Activated T-cell treated with anti-CD3 and anti-CD28 coated beads, Interleukin-2, amount 50 U/mL, for 72 hours (primary cell): ENCODE data around the gene DOCK4. TPM values are rescaled to one million over a fixed set of nuclear protein-coding genes. Genes with fewer than 3 reads are reported as not detected.

ENCODE experiments used
- ATAC-seq, 2 donors: fragments of 150-1000 bp; cut with Tn5 transposase; replicated peaks in 1 of 2; 2 replicates each; pipeline ENCODE4 v1.10.0; 2021; ENCODE audit warnings: moderate library complexity in 2 of 2, mild to moderate bottlenecking in 1 of 2
- DNase-seq, 2 donors: peaks; one replicate each; pipeline ENCODE4 v3.0.0; 2021 to 2022; ENCODE audit warnings: mixed read lengths in 1 of 2
- H3K27ac Mint-ChIP-seq: one replicate; pipeline ENCODE4 v1.8.0; 2022; ENCODE audit warnings: mild to moderate bottlenecking, moderate library complexity, mixed read lengths
- H3K27me3 Mint-ChIP-seq: one replicate; pipeline ENCODE4 v1.8.0; 2022; ENCODE audit warnings: low read depth, mixed read lengths
- H3K36me3 Mint-ChIP-seq, 2 donors: one replicate each; pipeline ENCODE4 v1.8.0; 2022; ENCODE audit warnings: mixed read lengths in 2 of 2, mild to moderate bottlenecking in 1 of 2; ENCODE audit not compliant: insufficient read depth in 2 of 2
- H3K4me1 Mint-ChIP-seq: one replicate; pipeline ENCODE4 v1.8.0; 2022; ENCODE audit warnings: low read depth, mixed read lengths
- H3K4me3 Mint-ChIP-seq, 2 donors: one replicate each; pipeline ENCODE4 v1.8.0; 2022; ENCODE audit warnings: mild to moderate bottlenecking in 2 of 2, mixed read lengths in 2 of 2, moderate library complexity in 2 of 2
- H3K9me3 Mint-ChIP-seq, 2 donors: one replicate each; pipeline ENCODE4 v1.8.0; 2022; ENCODE audit warnings: mixed read lengths in 2 of 2
- total RNA-seq, 2 donors: library from RNA; stranded (reverse); gene quantifications; one replicate each; pipeline ENCODE4 v1.2.3, GENCODE V29; 2022

Gene DOCK4
- total RNA-seq, 2 donors from 2014 or later = 0.29 to 0.53 TPM

GRCh38 chr7:112140600-112140999 lies 65.6 kb downstream of the DOCK4 start:
- DNase-seq = no peak
- no peak overlapping the region for H3K27ac Mint-ChIP-seq
- H3K9me3 Mint-ChIP-seq = no peaks in the 10 kb centered on the region
- H3K27me3 Mint-ChIP-seq = no peaks in the 10 kb centered on the region
- no peaks in the 10 kb centered on the region for H3K36me3 Mint-ChIP-seq
- H3K4me3 Mint-ChIP-seq = no peak overlapping the region
- ATAC-seq = no peak
- no peaks in the 10 kb centered on the region for H3K4me1 Mint-ChIP-seq

- no peak for ATAC-seq
- H3K4me1 Mint-ChIP-seq = no peaks in the 10 kb centered on the region
- H3K27ac Mint-ChIP-seq = no peak overlapping the region
- no peaks in the 10 kb centered on the region for H3K9me3 Mint-ChIP-seq
- H3K4me3 Mint-ChIP-seq = no peak overlapping the region
- no peak for DNase-seq
- H3K27me3 Mint-ChIP-seq = no peaks in the 10 kb centered on the region
- no peaks in the 10 kb centered on the region for H3K36me3 Mint-ChIP-seq
These were observed 67.3 kb downstream of the DOCK4 start for GRCh38 chr7:112138938-112139337.

GRCh38 chr7:112138325-112138852 lies 67.8 kb downstream of the DOCK4 start:
- ATAC-seq = no peak
- H3K27me3 Mint-ChIP-seq = no peaks in the 10 kb centered on the region

GRCh38 chr7:112137141-112138101 lies 68.8 kb downstream of the DOCK4 start:
- no peaks in the 10 kb centered on the region for H3K36me3 Mint-ChIP-seq
- no peaks in the 10 kb centered on the region for H3K9me3 Mint-ChIP-seq
- DNase-seq (no peak), ATAC-seq (no peak)
- no peak overlapping the region for H3K4me3 Mint-ChIP-seq
- no peaks in the 10 kb centered on the region for H3K4me1 Mint-ChIP-seq
- no peaks in the 10 kb centered on the region for H3K27me3 Mint-ChIP-seq
- no peak overlapping the region for H3K27ac Mint-ChIP-seq

More at GRCh38 chr7:112138325-112138852, 67.8 kb downstream of the DOCK4 start:
- Mint-ChIP-seq H3K36me3 (no peaks in the 10 kb centered on the region), H3K9me3 (no peaks in the 10 kb centered on the region), H3K27ac (no peak overlapping the region), H3K4me3 (no peak overlapping the region), H3K4me1 (no peaks in the 10 kb centered on the region)
- DNase-seq = no peak

- H3K4me3 Mint-ChIP-seq = no peak overlapping the region
- H3K4me1 Mint-ChIP-seq = no peaks in the 10 kb centered on the region
- H3K27ac Mint-ChIP-seq = no peak overlapping the region
- H3K27me3 Mint-ChIP-seq = no peaks in the 10 kb centered on the region
- ATAC-seq (no peak), DNase-seq (no peak)
- no peaks in the 10 kb centered on the region for H3K36me3 Mint-ChIP-seq
- no peaks in the 10 kb centered on the region for H3K9me3 Mint-ChIP-seq
These were observed 69.8 kb downstream of the DOCK4 start for GRCh38 chr7:112136271-112137008.

GRCh38 chr7:112135815-112136214 lies 70.4 kb downstream of the DOCK4 start:
- Mint-ChIP-seq H3K27ac (no peak overlapping the region), H3K9me3 (no peaks in the 10 kb centered on the region), H3K27me3 (no peaks in the 10 kb centered on the region), H3K36me3 (no peaks in the 10 kb centered on the region), H3K4me1 (no peaks in the 10 kb centered on the region), H3K4me3 (no peak overlapping the region)
- no peak for DNase-seq
- no peak for ATAC-seq

GRCh38 chr7:112134039-112134438 lies 72.2 kb downstream of the DOCK4 start:
- Mint-ChIP-seq H3K4me1 (no peaks in the 10 kb centered on the region), H3K27ac (no peak overlapping the region), H3K36me3 (no peaks in the 10 kb centered on the region), H3K9me3 (no peaks in the 10 kb centered on the region), H3K4me3 (no peak overlapping the region), H3K27me3 (no peaks in the 10 kb centered on the region)
- ATAC-seq (no peak), DNase-seq (no peak)

GRCh38 chr7:112133328-112133727 lies 72.9 kb downstream of the DOCK4 start:
- H3K27ac Mint-ChIP-seq = no peak overlapping the region
- H3K4me3 Mint-ChIP-seq = no peak overlapping the region
- DNase-seq (no peak), ATAC-seq (no peak)
- no peaks in the 10 kb centered on the region for H3K27me3 Mint-ChIP-seq
- H3K4me1 Mint-ChIP-seq = no peaks in the 10 kb centered on the region
- no peaks in the 10 kb centered on the region for H3K36me3 Mint-ChIP-seq
- no peaks in the 10 kb centered on the region for H3K9me3 Mint-ChIP-seq

GRCh38 chr7:112132051-112132694 lies 74.0 kb downstream of the DOCK4 start:
- no peaks in the 10 kb centered on the region for H3K9me3 Mint-ChIP-seq
- no peaks in the 10 kb centered on the region for H3K27me3 Mint-ChIP-seq
- no peaks in the 10 kb centered on the region for H3K4me1 Mint-ChIP-seq
- no peak overlapping the region for H3K27ac Mint-ChIP-seq
- DNase-seq (no peak), ATAC-seq (no peak)
- no peak overlapping the region for H3K4me3 Mint-ChIP-seq
- H3K36me3 Mint-ChIP-seq = no peaks in the 10 kb centered on the region

- Mint-ChIP-seq H3K4me1 (no peaks in the 10 kb centered on the region), H3K27me3 (no peaks in the 10 kb centered on the region), H3K36me3 (no peaks in the 10 kb centered on the region), H3K9me3 (no peaks in the 10 kb centered on the region), H3K4me3 (no peak overlapping the region), H3K27ac (no peak overlapping the region)
- ATAC-seq (no peak), DNase-seq (no peak)
These were observed 75.3 kb downstream of the DOCK4 start for GRCh38 chr7:112130729-112131410.

GRCh38 chr7:112129655-112130323 lies 76.4 kb downstream of the DOCK4 start:
- Mint-ChIP-seq H3K27ac (no peak overlapping the region), H3K4me1 (no peaks in the 10 kb centered on the region), H3K4me3 (no peak overlapping the region), H3K36me3 (no peaks in the 10 kb centered on the region), H3K27me3 (no peaks in the 10 kb centered on the region), H3K9me3 (no peaks in the 10 kb centered on the region)
- ATAC-seq (no peak), DNase-seq (no peak)
